GM21786 (cell line): Measurements from ENCODE around the gene HSF5.
A peak's percentile ranks its signal among the peaks of the same experiment; 100 is the strongest.

Source experiments
- ATAC-seq: cut with Tn5 transposase; IDR thresholded peaks from one replicate; pipeline ENCODE4 v1.9.1; 2021; ENCODE audit not compliant: unreplicated experiment

Gene HSF5

DNA sequence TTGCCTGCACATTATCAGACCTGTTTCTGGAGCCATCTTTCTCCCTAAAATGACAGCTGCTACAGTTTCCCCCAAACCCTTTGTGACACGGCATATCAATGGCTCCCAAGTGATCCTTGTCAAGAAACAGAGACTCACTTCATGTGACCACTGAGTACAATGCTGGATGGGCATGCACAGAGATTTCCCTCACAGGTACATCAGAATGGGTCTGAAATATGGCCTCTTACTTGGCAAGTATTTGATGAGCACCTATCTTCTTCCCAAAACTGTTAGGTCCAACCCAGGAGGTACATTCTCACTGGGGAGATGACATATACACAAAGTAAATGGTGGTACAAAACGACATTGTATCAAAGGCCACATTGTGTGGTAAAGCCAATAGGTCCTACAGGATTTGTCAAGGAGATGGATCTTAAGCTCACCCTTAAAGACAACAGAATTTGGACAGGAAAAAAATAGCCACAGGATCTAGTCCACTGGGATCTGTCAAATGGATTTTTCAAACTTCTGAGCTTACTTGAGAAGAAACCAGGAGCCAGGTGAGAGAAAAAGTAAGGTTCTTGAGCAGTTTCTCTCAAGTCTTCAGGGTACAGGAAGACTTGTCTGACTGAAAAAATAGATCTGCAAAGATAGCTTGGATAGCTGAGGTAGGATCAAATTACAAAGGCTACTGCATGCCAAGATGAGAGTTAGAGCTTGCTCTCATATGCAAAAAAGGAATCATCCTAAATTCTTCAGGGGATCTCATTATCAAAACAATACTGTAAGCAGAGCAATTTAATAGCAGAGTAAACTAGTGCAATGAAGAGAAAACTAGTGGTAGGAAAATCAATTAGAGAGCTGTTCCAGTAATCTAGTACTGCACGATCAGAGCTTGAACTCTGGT is 99.7 kb downstream of the HSF5 start:
- ATAC-seq = no peak

DNA sequence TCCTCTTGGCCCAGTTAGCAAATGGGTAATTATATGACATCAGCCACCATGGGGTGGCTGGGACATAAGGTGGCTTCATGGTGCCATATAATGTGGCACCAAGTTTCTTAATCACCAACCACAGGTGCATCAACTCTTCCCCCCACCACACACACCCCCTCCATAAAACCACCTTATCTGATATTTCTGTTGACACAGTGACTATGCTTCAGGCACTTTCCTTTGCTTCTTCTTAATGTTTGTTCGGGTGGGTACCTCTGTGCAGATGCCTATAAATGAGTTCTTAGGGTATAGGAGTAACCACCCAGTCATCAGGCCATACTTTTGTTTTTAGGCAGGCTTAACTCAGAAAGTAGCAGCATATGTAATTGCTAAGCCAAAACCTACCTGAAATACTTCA is 100.4 kb downstream of the HSF5 start:
- no peak for ATAC-seq

DNA sequence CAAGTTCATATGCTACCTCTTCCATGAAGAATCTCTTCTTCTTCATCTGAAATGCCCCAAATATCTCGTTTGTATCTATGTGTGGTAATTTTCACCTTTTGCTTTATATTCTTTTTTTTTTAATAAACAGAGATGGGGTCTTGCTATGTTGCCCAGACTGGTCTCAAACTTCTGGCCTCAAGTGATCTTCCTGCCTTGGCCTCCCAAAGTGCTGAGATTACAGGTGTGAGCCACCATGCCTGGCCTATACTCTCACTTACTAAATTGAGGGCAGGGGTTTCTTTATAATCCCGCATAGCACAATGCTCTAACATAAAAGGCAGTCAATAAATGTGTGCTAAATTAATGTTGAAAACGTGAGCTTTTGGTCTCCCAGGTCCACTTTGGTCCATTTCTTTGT is 101.5 kb downstream of the HSF5 start:
- ATAC-seq = no peak

DNA sequence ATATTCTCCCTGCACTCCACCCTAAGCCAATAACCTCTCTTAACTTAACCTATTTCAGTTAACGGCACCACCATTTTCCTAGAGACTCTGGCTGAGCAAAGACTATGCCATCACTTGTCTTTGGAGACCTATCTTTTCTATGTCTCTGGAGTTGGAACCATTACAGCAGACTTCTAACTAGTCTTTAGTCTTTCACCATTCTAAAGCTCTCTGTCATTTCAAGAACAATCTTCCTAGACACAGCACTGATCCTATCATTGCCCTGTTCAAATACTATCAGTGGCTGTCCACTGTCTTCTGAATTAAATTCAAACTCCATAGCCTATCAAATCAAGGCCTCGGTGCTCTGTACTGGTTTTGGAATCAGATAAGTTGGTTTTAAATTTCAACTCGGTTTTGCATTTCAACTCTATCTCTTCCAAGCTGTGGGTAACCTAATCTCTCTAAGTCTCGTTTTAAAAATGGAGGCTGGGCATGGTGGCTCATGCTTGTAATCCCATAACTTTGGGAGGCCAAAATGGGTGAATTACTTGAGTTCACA is 102.8 kb downstream of the HSF5 start:
- no peak for ATAC-seq

DNA sequence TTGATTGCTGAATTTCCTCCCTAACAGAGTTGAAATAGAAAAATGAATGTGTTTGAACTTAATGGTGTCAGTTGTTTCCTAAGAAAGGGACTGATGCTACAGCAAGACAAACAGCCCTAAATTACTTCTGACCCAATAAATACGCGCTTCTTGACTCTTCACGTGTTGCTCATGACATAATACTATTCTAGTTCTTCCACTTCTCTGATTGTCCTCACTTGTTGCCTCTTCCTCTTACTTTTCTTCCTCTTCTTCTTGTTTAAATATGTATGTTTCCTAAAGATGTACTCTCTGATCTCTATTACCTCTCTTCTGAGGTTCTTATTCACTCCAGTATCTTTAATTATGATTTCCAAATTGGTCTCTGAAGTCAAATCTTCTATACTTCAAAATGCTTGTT is 103.3 kb downstream of the HSF5 start:
- ATAC-seq = no peak

DNA sequence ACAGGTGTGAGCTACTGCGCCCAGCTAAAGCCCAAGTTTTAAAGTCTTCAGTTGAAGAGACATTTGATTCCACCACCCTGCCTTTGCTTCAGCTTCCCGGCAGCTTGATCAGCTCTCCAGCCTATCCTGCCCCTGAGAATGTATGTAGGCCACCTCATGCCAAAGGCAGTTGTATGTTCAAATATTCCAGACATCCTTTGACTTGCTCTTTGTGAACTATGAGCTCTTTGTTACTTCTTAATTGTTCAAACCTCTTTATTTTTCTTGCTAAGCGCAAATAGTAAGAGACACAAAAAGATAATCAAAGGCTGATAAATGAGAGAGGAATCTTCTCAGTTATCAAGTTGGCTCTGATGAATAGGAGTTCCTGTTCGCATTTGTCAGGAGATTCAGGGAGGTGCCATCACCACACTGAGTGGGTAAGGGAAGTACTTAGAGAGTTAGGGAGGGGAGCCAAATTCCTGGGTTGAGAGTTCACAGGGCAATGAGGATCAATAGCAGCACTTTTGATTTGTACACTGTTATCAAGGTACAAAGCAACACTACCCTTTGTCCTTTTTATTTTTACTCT is 104.2 kb downstream of the HSF5 start:
- no peak for ATAC-seq

DNA sequence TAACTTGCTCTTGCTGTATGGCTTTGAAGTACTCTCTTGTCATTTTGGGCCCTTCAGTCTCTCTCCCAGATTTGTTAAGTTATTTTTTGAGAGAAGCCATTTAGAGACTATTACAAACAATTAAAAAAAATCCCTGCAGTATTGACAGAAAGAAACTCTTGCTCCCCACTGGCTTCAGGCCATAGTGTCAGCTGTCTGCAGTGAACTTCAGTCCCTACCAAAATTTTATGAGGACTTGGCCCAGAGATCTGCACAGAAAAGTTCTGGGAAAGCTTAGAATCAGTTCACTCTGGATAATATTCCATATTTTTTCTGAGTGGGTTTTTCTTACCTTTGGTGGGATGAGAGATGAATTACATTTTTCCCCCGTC is 105.4 kb downstream of the HSF5 start:
- no peak for ATAC-seq

DNA sequence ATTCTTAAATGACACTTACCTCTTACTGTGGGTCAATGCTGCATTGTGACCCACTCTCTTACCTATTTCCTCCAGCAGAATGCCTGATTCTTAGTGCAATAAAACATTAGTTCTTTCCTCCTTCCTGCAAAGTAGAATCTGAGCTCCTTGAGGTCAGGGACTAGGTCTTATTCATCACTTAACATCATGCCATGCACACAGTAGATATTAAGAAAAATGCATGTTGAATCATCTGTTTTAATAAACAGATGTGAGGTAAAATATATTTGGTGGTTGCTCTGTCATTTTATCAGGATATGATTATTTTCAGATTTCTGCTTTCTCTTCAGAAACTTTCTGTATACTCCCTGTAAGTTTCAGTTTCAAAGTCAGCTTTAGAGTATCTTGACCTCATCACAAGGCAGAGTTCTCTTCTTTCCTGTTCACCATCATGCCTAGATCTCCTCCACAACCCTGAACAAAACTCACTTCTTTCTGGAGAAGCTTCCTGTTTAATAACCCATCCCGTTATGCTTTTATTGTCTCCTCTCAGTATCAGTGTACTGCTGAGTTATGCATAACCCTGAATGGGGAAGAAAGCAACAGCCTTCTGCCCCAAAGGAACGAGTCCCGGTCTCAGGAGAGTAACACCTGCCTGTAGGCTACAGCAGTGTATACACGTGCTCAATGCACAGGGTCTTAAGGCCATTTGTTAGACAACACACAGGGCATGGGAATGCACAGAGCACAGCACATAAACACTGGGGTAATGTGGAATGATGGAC is 105.9 kb downstream of the HSF5 start:
- peak; percentile 73 for ATAC-seq

DNA sequence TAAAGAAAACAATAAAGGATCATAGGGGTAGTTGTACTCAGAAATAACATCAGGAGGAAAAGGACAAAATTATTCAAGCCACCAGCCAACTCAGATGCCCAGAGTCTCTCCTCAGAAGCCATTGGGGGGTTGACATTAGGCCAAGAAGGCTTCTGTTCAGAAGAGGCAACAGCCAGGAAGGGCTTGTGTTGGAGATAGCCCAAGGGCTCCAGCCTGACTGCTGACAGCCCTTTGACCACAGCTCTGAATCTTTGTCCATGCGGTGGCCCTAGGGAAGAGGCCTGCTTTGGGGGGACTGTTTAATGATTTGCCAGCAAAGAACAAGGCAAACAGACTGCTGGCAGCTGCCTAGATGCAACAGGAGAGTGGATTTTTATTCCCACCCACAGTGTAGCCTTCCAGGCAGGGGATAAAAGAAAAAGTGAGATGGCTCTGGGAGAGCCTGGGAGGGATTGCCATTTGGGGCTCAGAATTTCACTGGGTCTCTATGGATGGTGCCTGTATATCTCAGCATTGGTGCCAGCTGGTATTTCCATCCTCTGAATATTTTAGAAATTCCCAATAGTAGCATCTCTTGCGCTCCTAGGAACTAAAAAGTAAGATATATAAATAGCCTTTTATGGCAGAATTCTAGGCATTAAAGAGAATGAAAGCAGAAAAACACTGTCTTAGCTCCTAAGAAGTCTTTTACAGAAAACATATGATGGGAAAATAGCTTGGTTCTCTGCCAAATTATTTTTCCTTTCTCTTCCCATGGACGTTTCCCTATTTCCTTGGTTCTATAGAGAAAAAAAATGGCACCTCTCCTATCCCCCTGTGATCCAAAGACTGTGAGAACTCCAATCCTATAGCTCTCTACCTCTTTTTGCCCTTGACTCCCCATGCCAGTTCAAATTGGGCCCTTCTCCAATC is 106.8 kb downstream of the HSF5 start:
- ATAC-seq = no peak

DNA sequence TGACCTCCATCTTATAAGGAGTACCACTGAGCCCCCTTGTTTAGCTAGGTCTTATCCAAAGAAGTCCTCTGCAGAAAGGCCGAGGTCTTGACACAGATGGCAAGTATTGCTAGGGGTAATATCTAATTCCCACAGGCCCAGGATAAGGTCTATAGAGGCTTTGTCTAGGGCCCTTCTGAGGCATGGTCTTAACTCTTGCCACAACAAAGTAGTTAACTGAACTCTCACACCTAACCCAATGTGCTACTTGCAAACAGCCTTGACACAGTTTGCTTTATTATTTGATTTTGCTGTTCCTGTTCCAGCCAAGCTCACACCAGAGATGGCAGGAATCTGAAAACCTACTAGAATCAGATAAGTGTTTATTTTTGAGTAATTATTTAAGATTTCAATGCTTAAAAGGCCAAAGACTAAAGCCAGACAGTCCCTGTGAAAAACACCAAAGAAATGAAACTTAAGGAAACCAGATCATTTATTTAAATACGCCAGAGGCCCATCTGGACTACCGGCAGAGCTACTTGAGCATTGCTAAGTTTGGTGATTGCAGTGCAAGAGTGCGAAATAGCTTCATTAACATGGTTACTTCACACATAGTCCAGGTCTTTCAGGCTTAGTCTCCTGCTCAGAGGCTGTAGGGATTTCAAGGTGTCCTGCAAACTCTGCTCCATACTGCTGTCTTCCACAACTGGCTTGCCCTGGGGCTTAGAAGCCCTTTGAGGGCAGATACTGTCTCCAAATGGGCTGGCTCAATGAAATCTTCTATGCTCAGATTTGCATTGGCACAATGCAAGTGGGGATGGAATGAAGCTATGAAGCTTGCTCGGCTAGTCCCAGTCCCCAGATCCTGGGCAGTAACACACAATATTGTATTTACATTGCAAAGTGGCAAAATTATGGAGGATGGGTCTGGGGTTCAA is 107.7 kb downstream of the HSF5 start:
- no peak for ATAC-seq

DNA sequence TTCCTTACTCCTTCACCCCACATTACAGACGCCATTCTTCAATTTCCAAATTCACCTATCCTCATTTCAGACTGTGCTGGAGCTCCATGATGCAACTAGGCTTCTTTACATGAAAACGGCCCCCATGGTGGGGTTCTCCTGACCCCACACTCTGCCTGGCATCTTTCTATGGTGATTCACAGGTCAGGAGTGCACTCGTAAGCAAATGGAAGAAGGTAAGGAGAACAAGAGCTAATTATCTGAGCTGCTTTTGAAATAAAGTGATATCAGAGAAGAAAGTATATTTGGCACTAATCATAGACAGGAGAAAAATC is 108.7 kb downstream of the HSF5 start:
- no peak for ATAC-seq

DNA sequence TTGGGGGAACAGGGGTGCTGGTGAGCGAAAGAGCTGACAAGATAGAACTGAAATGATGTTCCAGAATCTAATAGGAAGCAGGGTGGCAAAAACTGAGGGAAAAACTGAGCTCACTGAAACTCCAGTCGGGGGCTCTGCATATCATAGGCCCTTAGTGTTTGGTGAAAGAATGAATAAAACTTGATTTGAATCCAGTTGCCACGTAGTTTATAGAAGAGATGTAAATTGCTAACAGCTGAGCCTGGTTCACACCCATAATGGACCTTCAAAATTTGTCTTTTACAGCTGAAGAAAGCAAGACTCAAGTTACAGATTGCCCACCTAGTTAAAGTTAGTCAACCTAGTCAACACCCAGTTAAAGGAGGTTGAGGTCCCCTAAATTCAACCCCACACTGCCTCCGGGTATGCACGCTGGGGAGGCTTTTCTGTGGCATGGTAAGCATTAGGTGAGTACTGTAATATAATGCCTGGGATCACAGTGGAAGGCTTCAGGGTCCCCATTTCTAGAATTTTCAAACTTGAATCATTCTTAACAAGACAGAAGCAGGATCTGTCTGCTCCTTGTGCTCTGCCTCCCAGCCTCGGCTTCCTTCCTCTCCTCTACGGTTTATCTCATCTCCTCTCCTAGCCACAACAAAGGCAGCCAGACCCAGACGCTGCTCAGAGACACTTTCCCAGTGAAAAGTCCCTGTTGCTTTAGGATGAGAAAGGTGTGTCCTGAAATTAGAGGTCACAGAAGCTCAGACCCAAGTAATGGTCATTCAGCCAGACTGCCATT is 109.3 kb downstream of the HSF5 start:
- no peak for ATAC-seq

DNA sequence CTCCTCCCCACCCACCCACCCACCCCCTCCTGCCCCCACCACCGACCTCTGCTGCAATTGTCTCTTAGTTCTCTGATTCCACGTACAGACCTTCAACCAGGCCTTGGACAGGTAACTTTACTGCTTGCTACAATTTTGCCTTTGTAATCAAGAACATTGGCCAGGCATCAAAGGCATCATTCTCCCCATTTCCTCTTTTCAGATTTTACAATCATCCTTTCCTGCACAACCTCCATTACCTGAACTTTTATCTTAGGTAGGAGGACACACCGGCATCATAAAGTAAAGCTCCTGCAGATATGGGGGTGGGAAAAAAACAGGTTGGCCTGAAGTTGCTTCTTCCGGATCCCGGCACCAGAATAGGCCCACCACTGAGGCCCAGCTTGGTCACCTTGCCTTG is 110.5 kb downstream of the HSF5 start:
- ATAC-seq = no peak

DNA sequence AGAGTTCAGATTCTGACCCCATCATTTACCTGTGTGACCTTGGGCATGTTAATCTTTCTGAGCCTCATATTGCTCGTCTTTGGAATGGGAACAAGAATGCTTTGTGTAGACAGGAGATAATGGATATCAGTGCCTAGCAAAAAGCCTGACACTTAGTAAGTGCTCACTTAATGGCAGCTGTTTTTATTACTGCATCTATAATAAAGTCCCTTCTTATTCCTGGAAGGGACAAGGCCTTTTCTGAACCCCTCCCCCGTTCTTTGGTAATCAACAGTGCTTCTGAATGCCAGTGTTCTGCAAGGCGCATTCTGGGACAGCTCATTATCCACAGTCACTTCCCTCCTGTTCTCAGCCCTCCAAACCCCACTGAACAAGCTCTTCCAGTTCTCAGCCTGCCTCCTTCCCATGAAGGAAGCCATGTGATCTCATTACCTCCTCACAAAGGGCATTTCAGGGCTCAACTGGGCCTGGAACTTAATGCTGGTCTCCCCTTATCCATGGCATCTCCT is 111.1 kb downstream of the HSF5 start:
- no peak for ATAC-seq

DNA sequence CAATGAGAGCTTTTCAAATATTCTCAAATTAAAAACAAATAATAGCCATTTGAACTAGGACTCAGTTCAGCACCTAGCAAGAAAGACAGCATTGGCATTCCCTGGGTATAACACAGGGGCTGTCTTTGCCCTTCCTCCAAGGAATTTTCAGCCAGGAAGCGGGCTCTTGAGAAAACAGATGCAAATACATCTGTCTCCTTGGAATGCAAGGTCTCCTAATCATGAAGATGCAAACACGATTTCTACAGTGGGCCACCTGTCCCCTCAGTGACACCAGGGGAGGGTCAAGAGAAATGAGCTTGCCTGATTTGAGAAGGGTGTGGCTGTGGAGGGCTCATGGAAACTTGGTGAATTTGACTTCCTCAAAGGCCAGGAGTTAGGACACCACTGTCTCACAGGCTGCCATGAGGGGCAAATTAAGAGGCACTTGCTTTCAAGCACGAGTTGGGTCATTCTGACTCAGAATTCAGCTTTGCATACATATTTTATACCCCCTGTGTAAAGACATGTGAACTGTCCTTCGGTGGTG is 111.7 kb downstream of the HSF5 start:
- ATAC-seq = no peak

DNA sequence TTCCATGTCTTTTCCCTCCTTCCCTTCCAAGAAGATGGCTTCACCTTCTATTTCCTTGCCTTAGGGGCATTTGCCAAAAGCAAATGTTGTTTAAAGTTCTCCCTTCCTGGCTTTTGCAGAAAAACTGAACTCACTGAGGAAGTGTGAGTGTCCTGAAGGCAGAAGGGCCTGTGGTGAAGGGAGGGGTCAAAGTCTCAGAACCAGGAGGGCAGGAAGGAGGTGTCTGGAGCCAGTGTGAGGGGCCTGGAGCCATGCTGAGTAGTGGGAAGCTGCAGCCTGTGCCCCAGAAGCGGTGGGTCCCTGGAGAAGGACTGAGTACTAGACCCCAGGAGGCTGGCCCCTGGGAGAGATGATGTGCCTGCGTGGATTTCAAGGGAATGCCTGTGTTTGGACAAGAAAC is 112.4 kb downstream of the HSF5 start:
- ATAC-seq = no peak

DNA sequence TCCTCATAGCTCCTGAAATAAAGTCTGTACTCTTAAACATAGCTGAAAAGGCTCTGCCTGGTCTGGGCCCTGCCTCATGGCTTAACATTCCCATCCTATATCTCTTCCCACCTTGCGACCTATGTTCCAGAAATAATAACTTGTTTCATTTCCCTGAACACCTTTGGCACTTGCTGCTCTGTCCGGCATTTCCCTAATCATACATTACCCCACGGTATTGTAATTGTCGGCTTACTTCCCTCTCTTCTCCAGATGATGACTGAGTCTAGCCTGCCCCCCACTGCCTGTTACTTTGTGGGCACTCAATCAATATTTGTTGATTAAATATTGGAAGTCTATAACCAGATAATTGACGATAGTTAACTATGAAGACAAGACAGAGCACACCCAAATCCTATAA is 113.0 kb downstream of the HSF5 start:
- no peak for ATAC-seq

DNA sequence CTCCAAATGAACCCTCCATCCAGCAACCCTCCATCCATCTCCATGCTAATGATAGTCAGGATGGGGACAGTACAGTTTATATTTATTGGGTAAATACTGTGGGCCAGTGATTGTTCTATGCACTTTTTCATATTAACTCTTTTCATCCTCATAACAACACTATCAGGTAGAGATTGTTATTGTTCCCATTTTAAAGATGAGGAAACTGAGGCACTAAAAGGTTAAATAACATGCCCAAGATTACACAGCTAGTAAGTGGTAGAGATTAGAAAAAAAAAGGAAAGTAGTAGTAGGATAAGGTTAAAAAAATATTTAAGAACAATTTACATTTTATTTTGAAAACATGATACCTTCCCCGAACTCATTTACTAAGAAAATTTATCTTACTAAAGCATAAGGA is 114.3 kb downstream of the HSF5 start:
- no peak for ATAC-seq

DNA sequence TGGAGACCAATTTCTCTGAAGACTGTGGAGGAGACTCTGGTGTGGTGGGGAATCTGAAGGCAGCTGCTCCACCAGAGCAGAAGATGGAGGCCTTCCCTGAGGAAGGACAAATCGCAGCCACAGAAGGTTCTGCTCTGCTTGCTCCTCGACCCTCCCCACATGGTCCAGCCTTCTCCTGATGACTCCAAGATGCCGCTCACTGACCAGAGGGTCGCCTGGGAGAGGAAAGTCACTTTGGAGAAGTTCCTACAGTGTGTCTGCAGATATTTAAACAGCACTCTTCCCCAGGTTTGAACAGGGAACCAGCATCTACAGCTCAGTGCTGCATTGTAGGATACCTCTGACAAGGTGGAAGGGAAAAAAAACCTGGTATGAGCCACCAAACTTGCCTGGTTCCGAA is 115.2 kb downstream of the HSF5 start:
- ATAC-seq = no peak
